GM21619 (cell line): ENCODE measurements around the gene CD8B.
"Not testable (repeated sequence)": the region's sequence is repeated elsewhere in the genome, so short reads cannot be mapped to it uniquely, and the experiment has no call there.

Experiments used
- ATAC-seq: cut with Tn5 transposase; IDR thresholded peaks from one replicate; pipeline ENCODE4 v1.9.1; 2021; ENCODE audit not compliant: unreplicated experiment

CD8B gene

GRCh38 chr2:86836915-86837695 is 24.6 kb downstream of the CD8B start:
- not testable (repeated sequence) for ATAC-seq

- ATAC-seq, result not testable (repeated sequence)
Measured at GRCh38 chr2:86835548-86835889, 26.2 kb downstream of the CD8B start.

DNA sequence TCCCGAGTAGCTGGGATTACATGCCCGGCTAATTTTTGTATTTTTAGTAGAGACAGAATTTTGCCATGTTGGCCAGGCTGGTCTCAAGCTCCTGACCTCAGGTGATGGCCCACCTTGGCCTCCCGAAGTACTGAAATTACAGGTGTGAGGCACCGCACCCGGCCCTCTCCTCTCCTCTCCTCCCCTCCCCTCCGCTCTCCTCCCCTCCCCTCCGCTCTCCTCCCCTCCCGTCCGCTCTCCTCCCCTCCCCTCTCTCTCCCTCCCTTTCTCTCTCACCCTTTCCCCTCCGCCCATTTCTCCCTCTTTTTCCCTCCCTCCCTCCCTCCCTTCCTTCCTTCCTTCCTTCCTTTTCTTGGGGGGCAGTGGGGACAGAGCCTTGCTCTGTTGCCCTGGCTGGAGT is 28.4 kb downstream of the CD8B start:
- ATAC-seq, result no peak

GRCh38 chr2:86832334-86833096 is 29.2 kb downstream of the CD8B start:
- ATAC-seq, result no peak

GRCh38 chr2:86831537-86831936 is 30.1 kb downstream of the CD8B start:
- ATAC-seq, result no peak

DNA sequence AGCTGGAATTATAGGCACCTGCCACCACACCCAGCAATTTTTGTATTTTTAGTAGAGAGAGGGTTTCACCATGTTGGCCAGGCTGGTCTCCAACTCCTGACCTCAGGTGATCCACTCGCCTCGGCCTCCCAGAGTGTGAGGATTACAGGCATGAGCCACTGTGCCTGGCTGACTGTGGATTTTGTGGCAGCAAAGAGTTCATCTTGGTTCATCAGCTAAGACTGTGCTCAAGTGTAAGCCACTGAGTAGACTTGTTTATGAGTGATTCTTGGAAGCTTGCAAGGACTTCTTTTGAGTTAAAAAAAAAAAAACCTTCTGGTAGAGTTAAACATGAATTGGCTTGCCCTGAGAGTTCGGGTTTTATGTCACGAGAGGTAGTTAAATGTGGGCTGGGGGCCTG is 34.7 kb downstream of the CD8B start:
- ATAC-seq, result no peak

DNA sequence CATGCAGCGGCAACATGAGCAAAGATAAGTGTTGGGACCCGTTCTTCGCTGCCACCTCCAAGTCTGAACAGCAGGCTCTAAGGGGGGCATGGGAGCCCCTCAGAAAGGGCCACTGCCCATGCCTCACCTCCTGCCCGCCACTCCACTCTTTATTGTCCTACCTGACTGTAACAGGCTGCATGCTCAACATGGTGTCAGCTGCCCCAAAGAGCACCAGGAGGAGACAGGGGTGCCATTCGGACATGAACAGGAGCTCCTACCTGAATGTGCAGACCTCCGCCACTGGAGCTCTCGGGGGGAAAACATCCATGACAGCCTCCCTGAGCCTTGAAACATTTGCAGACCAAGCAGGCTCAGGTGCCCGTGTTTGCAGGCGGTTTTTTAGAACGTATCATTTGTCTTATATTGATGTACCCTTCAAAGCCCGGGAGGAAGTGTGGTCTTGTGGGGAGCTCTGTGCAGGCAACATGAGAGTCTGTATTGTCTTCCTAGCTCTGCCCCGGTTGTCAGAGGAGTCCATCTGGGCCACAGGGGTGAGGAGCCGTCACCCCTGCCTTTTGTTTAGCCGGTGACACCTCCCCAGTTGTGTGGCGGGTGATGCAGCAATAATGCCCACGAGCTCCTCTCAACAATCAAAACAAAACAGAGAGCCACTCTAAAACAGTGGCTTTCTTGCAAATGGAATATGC is 35.8 kb downstream of the CD8B start:
- ATAC-seq, result no peak

- ATAC-seq, result no peak
Measured at GRCh38 chr2:86825036-86825692, 36.5 kb downstream of the CD8B start.

DNA sequence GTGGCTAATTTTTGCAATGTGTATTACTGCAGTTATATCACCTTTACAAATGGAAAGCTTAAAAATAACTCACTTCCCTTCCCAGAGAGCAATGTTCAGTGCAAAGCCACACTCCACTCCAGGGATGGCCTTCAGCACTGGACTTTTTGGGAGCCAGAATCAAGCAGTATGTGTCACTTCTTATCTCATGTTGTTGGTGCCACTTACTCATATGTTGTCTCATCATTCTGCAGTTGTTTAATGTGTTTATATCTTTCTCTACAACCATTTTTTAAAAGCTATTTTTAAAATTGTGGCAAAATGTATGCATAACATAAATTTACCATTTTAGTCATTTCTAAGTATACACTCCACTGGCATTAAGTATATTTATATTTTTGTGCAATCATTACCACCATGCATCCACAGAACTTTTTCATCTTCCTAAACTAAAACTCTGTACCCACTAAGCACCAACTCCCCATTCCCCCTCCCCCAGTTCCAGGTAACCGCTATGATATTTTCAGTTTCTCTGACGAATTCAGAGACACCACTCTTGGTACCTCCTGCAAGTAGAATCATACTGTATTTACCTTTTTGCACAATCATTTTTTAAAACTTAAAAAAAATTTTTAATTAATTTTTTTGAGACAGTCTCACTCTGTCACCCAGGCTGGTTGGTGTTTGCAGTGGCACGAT is 38.9 kb downstream of the CD8B start:
- ATAC-seq, result no peak

DNA sequence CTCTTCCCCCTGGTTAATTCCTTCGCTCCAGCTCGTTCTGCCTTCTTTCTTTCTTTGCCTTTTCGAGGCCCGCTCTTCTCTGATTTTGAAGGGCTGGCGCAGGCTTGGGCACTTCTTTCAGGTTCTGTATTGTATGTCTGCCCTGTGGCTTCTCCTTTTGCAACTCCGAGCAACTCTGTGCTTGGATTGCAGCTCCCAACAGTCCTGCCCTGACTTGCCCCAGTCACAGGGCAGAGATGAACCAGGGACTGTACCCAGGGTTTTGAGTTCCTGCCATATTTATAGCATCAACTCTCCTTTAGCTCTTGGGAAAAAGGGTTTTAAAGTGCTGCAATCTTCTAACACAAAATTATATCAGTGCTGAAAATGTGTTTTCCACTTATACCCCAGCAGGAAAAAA is 39.8 kb downstream of the CD8B start:
- no peak for ATAC-seq

DNA sequence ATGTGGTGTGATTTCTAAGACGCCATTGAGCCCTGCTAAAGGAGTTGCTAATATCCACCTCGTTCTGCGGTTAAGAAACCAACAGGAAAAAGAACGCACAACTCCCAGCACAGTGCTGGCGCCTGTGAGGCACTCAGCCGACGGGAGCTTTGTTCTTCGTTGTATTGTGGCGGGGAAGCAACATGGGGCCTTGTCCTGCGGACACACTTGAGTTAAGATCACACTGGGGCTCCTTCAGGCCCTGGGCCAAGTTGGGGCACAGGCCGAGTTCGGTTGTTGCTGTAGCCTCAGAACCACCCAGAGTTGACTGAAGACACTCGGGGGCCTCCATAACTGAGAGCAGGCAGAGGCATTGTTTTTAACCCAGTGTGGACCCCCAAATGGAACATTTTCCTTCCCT is 40.4 kb downstream of the CD8B start:
- no peak for ATAC-seq

GRCh38 chr2:86818957-86819356 is 42.7 kb downstream of the CD8B start:
- ATAC-seq, result no peak

DNA sequence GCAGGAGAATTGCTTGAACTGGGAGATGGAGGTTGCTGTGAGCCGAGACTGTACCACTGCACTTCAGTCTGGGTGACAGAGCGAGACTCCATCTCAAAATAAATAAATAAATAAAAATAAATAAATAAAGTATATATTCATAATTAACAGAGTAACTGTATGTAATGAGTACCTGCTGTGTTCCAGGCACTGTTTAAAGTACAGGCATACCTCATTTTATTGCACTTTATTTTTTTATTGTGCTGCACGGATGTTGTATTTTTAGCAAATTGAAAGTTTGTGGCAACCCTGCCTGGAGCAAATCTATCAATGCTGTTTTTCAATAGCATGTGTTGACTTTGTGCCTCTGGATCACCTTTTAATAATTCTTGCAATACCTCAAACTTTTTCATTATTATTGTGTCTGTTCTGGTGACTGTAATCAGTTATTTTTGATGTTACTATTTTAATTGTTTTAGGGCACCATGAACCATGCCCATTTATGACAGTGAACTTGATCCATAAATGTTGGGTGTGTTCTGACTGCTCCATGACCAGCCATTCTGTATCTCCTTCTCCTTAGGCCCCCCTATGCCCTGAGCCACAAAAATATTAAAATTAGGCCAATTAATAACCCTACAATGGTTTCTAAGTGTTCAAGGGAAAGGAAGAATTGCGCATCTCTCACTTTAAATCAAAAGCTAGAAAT is 43.4 kb downstream of the CD8B start:
- no peak for ATAC-seq

- no peak for ATAC-seq
Measured at GRCh38 chr2:86815611-86816010, 46.1 kb downstream of the CD8B start.

GRCh38 chr2:86809481-86810121 is 52.1 kb downstream of the CD8B start:
- ATAC-seq, result no peak

GRCh38 chr2:86808315-86809161 is 53.1 kb downstream of the CD8B start:
- ATAC-seq, result peak; percentile 93

GRCh38 chr2:86807468-86808275 is 54.0 kb downstream of the CD8B start:
- no peak for ATAC-seq

DNA sequence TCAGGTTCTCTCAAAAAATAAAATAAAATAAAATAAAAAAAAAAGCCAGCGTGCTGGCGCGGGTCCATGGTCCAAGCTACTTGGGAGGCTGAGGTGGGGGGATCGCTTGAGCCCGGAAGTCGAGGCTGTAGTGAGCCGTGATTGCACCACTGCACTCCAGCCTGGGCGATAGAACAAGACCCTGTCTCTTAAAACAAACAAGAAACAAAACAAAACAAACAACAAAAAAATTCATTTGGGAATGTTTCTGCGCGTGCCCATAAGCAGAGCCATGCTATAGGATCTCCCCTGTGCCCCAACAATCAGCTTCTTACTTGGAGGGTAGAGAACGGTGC is 54.6 kb downstream of the CD8B start:
- no peak for ATAC-seq
